Thoracic aorta endothelial cell (primary cell): ENCODE results near the gene MANSC4. TPM values are rescaled to one million over a fixed set of nuclear protein-coding genes. Genes with fewer than 3 reads are reported as not detected.

ENCODE experiments used
- small RNA-seq: library from RNA; depleted of rRNA; stranded (forward); fragments of <200 nt; gene quantifications from one replicate; pipeline ENCODE3, GENCODE V24; 2012
- total RNA-seq: library from RNA; depleted of rRNA; stranded (reverse); fragments of >200 nt; gene quantifications from 2 replicates; pipeline ENCODE4 v1.2.3, GENCODE V29; 2012

Gene MANSC4
- total RNA-seq = 0.13 and 0.14 TPM in 2 replicates

GRCh38 chr12:27779920-27780611, at the start of gene MANSC4, which contains the start of gene KLHL42:
MANSC4 (minus strand) TSS chr12:27780236; CDS start chr12:27771276, 8,960 bp downstream.
KLHL42 (plus strand) TSS chr12:27780233; CDS start chr12:27780331, 98 bp downstream.

Small RNA genes within 50 kb of the gene (small RNA-seq; reads per million reads assigned to genes)
- gene RF00019 (not detected), gene RF02271 (not detected)

Other genes with a start within 250 kb of the MANSC4 start
- 6.3 and 6.6 TPM in 2 replicates for gene REP15, start 83.8 kb downstream of the MANSC4 start, total RNA-seq
- gene MRPS35, start 69.4 kb downstream of the MANSC4 start, total RNA-seq = 78.5 and 80.7 TPM in 2 replicates
- gene KLHL42, start within 50 bp of the MANSC4 start, total RNA-seq = 31.6 and 32.4 TPM in 2 replicates
- gene PTHLH, start 192.5 kb upstream of the MANSC4 start, total RNA-seq = 0.93 and 4.1 TPM in 2 replicates